Spinal cord (tissue), 10 donors: ENCODE data around the gene DCDC2B. TPM values are rescaled to one million over a fixed set of nuclear protein-coding genes. Genes with fewer than 3 reads are reported as not detected.
"Not testable (repeated sequence)": the region's sequence is repeated elsewhere in the genome, so short reads cannot be mapped to it uniquely, and the experiment has no call there.

Experiments
- DNase-seq, 6 donors: peaks; one replicate each; pipeline versions ENCODE4 v3.0.0 to v3.0.0-alpha.2; 2013 to 2015; ENCODE audit warnings: low spot score in 6 of 6, low read depth in 4 of 6
- H3K27ac ChIP-seq: one replicate; pipeline ENCODE4 v1.5.1; 2013; ENCODE audit warnings: low read depth, low read length, control low read depth
- H3K27me3 ChIP-seq: one replicate; pipeline ENCODE4 v1.6.1; 2013; ENCODE audit warnings: low read length; ENCODE audit not compliant: control insufficient read depth, insufficient read depth
- H3K36me3 ChIP-seq: one replicate; pipeline ENCODE4 v1.6.1; 2013; ENCODE audit warnings: low read length; ENCODE audit not compliant: control insufficient read depth, insufficient read depth
- H3K4me1 ChIP-seq: one replicate; pipeline ENCODE4 v1.6.1; 2013; ENCODE audit warnings: low read length; ENCODE audit not compliant: control insufficient read depth, insufficient read depth
- H3K4me3 ChIP-seq: one replicate; pipeline ENCODE4 v1.5.1; 2013; ENCODE audit warnings: low read depth, low read length, control low read depth
- H3K9me3 ChIP-seq: one replicate; pipeline ENCODE4 v1.6.1; 2013; ENCODE audit warnings: low read length; ENCODE audit not compliant: control insufficient read depth, insufficient read depth
- WGBS: methylation state at CpG from one replicate; pipeline ENCODE4 v1.1.5; 2013; ENCODE audit warnings: missing lambda C conversion rate; ENCODE audit not compliant: insufficient coverage; 5-methylcytosine and 5-hydroxymethylcytosine counted together
- polyA plus RNA-seq, 2 donors: library from polyadenylated mRNA; unstranded; fragments of 120-200 nt; gene quantifications; one replicate each; pipeline ENCODE4 v1.2.1, GENCODE V29; 2013; ENCODE audit not compliant: insufficient read length in 2 of 2
- total RNA-seq, 2 donors: library from RNA; depleted of rRNA in 1 of 2; stranded (reverse); fragments of 120-200 nt in 1 of 2; fragments of >200 nt in 1 of 2; gene quantifications; one replicate each; pipeline versions ENCODE4 v1.2.3 to v1.2.4, GENCODE V29; 2013 to 2014
- donor health status: healthy.

DCDC2B gene
- total and polyA plus RNA-seq, 4 donors: 0.28 to 2.6 (median 0.82) TPM; not detected in 1

DNA sequence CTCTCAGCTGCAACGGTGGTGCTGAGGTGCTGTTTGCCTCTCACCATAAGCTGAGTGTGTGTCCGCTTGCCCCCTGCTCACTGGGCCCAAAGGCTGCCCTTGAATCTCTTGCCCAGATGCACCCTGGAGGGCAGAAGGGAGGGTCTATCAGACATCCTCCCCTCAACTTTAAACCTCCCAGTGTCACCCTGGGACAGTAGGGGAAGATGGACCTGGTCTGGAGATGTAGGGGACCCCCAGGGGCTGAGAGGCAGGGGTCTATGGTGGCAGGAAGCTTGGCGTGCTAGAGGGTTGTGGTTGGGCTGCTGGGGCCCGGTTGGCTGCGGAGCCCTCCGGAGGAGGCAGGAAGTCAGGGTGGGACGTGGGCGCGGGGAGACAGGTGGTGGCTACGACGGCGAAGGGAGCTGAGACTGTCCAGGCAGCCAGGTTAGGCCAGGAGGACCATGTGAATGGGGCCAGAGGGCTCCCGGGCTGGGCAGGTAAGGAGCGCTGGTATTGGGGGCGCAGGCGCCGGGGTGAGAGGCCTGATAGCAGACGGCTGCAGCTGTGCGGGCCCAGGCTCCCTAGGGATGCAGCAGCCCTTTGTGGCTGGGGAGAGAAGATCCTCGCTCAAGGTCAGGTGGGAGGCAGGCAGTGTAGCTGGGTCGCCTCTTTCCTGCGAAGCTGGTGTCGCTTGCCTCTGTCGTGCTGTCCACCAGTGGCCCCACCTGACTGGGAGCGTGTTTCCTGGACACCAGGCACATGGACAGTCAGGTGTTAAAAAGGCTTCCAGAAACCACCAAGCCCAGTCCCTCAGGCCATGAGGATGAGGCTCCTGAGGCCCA is 42.2 kb downstream of the DCDC2B start, which contains the start of gene LCK:
LCK (plus strand) TSS at position 373 of the 824 bp plus-strand sequence. CDS start 23,065 bp downstream, outside the sequence.
- Histone ChIP-seq H3K4me3 (no peak within 1 kb of the TSS), H3K4me1 (peaks cover 21% of the 10 kb centered on the region), H3K9me3 (no peaks in the 10 kb centered on the region), H3K27ac (peak within 1 kb of the TSS; percentile 42), H3K36me3 (no peaks in the 10 kb centered on the region), H3K27me3 (no peaks in the 10 kb centered on the region)
- whole genome bisulfite sequencing: 79% methylated on average over 23 of the region's 25 CpGs
- no peak for DNase-seq

DNA sequence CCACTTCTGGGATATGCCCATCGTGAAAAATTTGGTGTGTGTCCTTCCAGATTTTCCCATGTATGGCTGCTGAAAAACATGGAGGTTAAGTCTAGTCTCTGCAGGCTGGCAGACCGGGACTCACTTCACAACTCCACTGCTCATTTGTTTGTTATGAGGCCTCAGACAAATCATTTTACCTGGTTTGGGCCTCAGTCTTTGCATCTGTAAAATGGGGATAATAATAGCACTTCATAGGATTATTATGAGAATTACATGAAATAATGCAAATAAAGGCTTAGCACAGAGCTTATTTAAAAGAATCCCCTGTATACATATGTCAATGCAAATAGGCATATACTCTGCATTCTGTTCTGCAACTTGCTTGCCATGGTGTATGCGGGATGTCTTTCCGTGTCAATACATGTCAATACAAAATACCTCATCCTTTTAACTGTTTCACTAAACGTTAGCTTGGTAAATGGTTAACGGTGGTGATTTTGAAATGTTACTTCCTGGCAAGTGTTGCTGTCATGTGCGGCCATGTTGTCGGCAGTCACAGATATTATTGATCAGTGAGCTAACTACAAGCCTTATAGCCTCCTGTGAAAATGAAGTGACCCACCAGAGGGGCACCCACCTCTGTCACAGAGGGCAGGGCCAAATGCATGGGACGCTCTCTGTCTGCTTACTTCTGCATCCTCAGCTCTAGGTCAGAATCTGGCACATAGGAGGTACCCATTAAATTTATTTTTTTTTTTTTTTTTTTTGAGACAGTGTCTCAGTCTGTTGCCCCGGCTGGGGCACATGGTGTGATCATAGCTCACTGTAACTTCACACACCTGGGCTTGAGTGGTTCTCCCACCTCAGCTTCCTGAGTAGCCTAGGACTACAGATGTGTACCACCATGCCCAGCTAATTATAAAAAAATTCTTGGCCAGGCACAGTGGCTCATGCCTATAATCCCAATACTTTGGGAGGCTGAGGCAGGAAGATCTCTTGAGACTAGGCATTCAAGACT is 46.5 kb downstream of the DCDC2B start:
- H3K9me3 ChIP-seq: no peaks in the 10 kb centered on the region
- 92% methylated on average over 5 of the region's 10 CpGs for whole genome bisulfite sequencing
- no peak for DNase-seq

DNA sequence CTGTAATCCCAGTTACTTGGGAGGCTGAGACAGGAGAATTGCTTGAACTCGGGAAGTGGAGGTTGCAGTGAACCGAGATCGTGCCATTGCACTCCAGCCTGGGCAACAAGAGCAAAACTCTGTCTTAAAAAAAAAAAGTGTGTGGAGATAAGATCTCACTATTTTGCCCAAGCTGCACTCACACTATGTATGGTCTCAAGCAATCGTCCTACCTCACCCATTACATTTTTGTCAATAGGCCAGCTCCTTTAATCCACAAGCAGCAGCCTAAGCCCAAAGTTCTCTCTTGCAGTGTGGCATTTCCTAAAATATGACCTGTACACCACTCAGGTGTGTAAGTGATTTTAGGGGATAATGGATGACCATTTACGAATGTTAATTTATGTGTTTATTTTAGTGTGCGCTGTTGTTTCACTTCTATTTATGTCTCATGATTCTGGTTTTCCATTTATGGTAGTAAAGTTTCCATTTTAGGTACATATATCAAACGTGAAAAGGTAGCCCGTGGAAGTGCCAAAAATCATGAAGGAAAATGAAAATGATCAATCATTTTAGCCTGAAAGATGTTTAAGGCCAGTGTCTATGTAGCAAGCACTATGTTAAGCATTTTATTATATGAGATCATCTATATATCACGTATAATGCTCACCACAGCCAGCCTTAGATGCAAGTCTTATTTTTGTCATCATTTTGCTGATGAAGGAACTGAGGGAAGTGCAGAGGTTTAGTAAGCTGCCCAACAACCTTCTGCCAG is 47.8 kb downstream of the DCDC2B start:
- H3K4me1 ChIP-seq: no peaks in the 10 kb centered on the region
- H3K4me3 ChIP-seq: no peak overlapping the region
- H3K27me3 ChIP-seq: no peaks in the 10 kb centered on the region
- no peak overlapping the region for H3K27ac ChIP-seq
- DNase-seq: no peak
- no peaks in the 10 kb centered on the region for H3K9me3 ChIP-seq
- H3K36me3 ChIP-seq: no peaks in the 10 kb centered on the region
- no CpG with 5 or more reads among the region's 9 CpGs for WGBS

More for the DNA sequence above, 46.5 kb downstream of the DCDC2B start:
- Histone ChIP-seq H3K4me1 (peaks cover 7% of the 10 kb centered on the region), H3K4me3 (no peak overlapping the region), H3K27ac (no peak overlapping the region), H3K27me3 (no peaks in the 10 kb centered on the region), H3K36me3 (no peaks in the 10 kb centered on the region)

DNA sequence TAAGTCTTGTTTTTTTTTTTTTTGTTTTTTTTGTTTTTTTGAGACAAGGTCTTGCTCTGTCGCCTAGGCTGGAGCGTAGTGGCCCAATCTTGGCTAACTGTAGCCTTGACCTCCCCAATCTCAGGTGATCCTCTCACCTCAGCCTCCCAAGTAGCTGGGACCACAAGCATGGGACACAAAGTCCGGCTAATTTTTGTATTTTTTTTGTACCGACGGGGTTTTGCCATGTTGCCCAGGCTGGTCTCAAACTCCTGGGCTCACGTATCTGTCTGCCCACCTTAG is 48.3 kb downstream of the DCDC2B start:
- 92% methylated on average over 4 of the region's 6 CpGs for WGBS
- DNase-seq: no peak
- H3K4me1 ChIP-seq: no peaks in the 10 kb centered on the region

DNA sequence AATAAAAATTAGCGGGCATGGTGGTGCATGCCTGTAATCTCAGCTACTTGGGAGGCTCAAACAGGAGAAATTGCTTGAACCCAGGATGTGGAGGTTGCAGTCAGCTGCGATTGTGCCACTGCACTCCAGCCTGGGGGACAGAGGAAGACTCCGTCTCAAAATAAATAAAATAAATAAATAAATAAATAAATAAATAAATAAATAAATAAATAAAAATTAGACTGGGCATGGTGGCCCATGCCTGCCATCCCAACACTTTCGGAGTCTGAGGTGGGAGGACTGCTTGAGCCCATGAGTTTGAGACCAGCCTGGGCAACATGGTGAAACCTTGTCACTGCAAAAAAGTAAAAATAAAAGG is 54.3 kb downstream of the DCDC2B start:
- H3K27me3 ChIP-seq, H3K4me1 ChIP-seq, H3K27ac ChIP-seq, H3K36me3 ChIP-seq, DNase-seq, H3K9me3 ChIP-seq, H3K4me3 ChIP-seq: not testable (repeated sequence)
- 92% methylated on average over 1 of the region's 4 CpGs for WGBS

More for the DNA sequence above, 48.3 kb downstream of the DCDC2B start:
- no peaks in the 10 kb centered on the region for H3K36me3 ChIP-seq
- H3K27ac ChIP-seq: no peak overlapping the region
- no peak overlapping the region for H3K4me3 ChIP-seq
- H3K27me3 ChIP-seq: no peaks in the 10 kb centered on the region
- no peaks in the 10 kb centered on the region for H3K9me3 ChIP-seq

DNA sequence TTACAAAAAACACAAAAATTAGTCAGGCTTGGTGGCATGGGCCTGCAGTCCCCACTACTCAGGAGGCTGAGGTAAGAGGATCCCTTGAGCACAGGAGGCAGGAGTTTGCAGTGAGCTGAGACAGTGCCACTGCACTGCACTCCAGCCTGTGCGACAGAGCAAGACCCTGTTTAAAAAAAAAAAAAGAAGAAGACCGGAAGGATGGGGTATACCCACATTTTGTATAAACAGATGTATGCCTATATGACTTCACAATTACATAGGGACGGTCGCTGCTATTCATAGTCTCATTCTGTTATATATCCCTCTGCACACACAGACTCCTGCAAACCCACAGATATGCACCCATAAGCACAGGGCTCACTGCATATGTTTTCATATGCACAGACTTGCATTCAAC is 54.9 kb downstream of the DCDC2B start:
- no peak overlapping the region for H3K27ac ChIP-seq
- H3K4me3 ChIP-seq: no peak overlapping the region
- H3K4me1 ChIP-seq: no peaks in the 10 kb centered on the region
- H3K27me3 ChIP-seq: no peaks in the 10 kb centered on the region
- H3K36me3 ChIP-seq: no peaks in the 10 kb centered on the region
- no peaks in the 10 kb centered on the region for H3K9me3 ChIP-seq
- DNase-seq: no peak
- WGBS: 100% methylated on average over 2 of the region's 4 CpGs

Other genes starting within 250 kb of the DCDC2B start
- gene KHDRBS1, start 195.2 kb upstream of the DCDC2B start, total RNA-seq: 10 to 100 TPM; 83.9 to 84.7 TPM
- 100 to 1,000 TPM; 153 to 188 TPM for gene KHDRBS1, start 195.2 kb upstream of the DCDC2B start, polyA plus RNA-seq
- gene TMEM39B, start 136.2 kb upstream of the DCDC2B start, total RNA-seq: 1 to 10 TPM; 2.9 to 7.2 TPM
- gene TMEM39B, start 136.2 kb upstream of the DCDC2B start, polyA plus RNA-seq: 10 to 100 TPM; 18.1 to 22.2 TPM
- 10 to 100 TPM; 37.1 to 39.1 TPM for gene KPNA6, start 101.0 kb upstream of the DCDC2B start, total RNA-seq
- gene KPNA6, start 101.0 kb upstream of the DCDC2B start, polyA plus RNA-seq: 10 to 100 TPM; 29.6 to 30.2 TPM
- 10 to 100 TPM; 31.8 to 52.0 TPM for gene TXLNA, start 29.4 kb upstream of the DCDC2B start, total RNA-seq
- 10 to 100 TPM; 29.3 to 34.6 TPM for gene TXLNA, start 29.4 kb upstream of the DCDC2B start, polyA plus RNA-seq
- gene CCDC28B, start 8.5 kb upstream of the DCDC2B start, total RNA-seq: 10 to 100 TPM; 23.6 to 56.4 TPM
- gene CCDC28B, start 8.5 kb upstream of the DCDC2B start, polyA plus RNA-seq: 10 to 100 TPM; 79.1 to 82.2 TPM
- gene IQCC, start 3.4 kb upstream of the DCDC2B start, total RNA-seq: 1 to 10 TPM; 3.3 to 6.4 TPM
- 1 to 10 TPM; 6.5 to 8.7 TPM for gene IQCC, start 3.4 kb upstream of the DCDC2B start, polyA plus RNA-seq
- 10 to 100 TPM; 15.3 to 27.4 TPM for gene TMEM234, start 13.3 kb downstream of the DCDC2B start, total RNA-seq
- gene TMEM234, start 13.3 kb downstream of the DCDC2B start, polyA plus RNA-seq: 10 to 100 TPM; 20.2 to 25.8 TPM
- 100 to 1,000 TPM in 1 of 2 donors, 10 to 100 TPM in 1; 94.9 to 185 TPM for gene EIF3I, start 13.3 kb downstream of the DCDC2B start, total RNA-seq
- gene EIF3I, start 13.3 kb downstream of the DCDC2B start, polyA plus RNA-seq: 100 to 1,000 TPM; 162 to 171 TPM
- gene FAM167B, start 38.1 kb downstream of the DCDC2B start, total RNA-seq: 1 to 10 TPM in 1 of 2 donors, under 1 TPM in 1; 0.69 to 1.5 TPM
- 1 to 10 TPM; 2.7 to 3.1 TPM for gene FAM167B, start 38.1 kb downstream of the DCDC2B start, polyA plus RNA-seq
- under 1 TPM; 0.22 to 0.50 TPM for gene LCK, start 42.2 kb downstream of the DCDC2B start, total RNA-seq
- under 1 TPM; 0.27 to 0.41 TPM for gene LCK, start 42.2 kb downstream of the DCDC2B start, polyA plus RNA-seq
- gene HDAC1, start 83.0 kb downstream of the DCDC2B start, total RNA-seq: 10 to 100 TPM; 37.2 to 68.2 TPM
- gene HDAC1, start 83.0 kb downstream of the DCDC2B start, polyA plus RNA-seq: 10 to 100 TPM; 66.3 to 79.3 TPM
- 100 to 1,000 TPM; 159 to 231 TPM for gene MARCKSL1, start 127.1 kb downstream of the DCDC2B start, total RNA-seq
- gene MARCKSL1, start 127.1 kb downstream of the DCDC2B start, polyA plus RNA-seq: 1,000 to 10,000 TPM; 1,221 to 1,348 TPM
- gene FAM229A, start 153.4 kb downstream of the DCDC2B start, total RNA-seq: 1 to 10 TPM; 1.1 to 5.8 TPM
- 10 to 100 TPM; 13.9 to 15.5 TPM for gene FAM229A, start 153.4 kb downstream of the DCDC2B start, polyA plus RNA-seq
- 1 to 10 TPM in 1 of 2 donors, under 1 TPM in 1; 0.59 to 2.4 TPM for gene TSSK3, start 153.4 kb downstream of the DCDC2B start, total RNA-seq
- gene TSSK3, start 153.4 kb downstream of the DCDC2B start, polyA plus RNA-seq: 1 to 10 TPM; 2.3 to 4.4 TPM
- 10 to 100 TPM; 61.4 to 73.8 TPM for gene BSDC1, start 185.4 kb downstream of the DCDC2B start, total RNA-seq
- gene BSDC1, start 185.4 kb downstream of the DCDC2B start, polyA plus RNA-seq: 10 to 100 TPM; 78.8 to 85.1 TPM